GM19023 (cell line): ENCODE data around the gene CATSPERE.
A peak's percentile ranks its signal among the peaks of the same experiment; 100 is the strongest.
"Not testable (repeated sequence)": the region's sequence is repeated elsewhere in the genome, so short reads cannot be mapped to it uniquely, and the experiment has no call there.

Experiments used
- ATAC-seq: cut with Tn5 transposase; IDR thresholded peaks from one replicate; pipeline ENCODE4 v1.9.1; 2021; ENCODE audit warnings: mild to moderate bottlenecking, moderate library complexity; ENCODE audit not compliant: unreplicated experiment

CATSPERE gene

DNA sequence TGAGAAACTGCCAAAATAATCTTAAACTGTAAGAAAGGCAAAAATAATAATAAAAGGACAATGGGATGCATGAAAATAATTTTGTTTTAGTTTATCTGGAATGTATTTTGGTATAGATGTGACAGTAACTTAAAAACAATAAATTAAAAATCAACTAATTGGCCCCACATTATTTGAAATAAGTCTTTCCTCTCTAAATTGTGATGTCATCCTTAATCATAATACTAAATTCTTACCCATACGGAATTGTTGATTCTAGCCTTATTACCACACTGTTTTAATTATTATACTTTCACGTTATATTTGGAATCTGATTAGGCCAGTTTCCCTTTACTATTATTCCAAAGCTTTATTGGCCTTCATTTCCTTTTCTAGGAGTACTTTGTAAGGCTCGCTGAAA is 199.5 kb downstream of the CATSPERE start:
- ATAC-seq: no peak

DNA sequence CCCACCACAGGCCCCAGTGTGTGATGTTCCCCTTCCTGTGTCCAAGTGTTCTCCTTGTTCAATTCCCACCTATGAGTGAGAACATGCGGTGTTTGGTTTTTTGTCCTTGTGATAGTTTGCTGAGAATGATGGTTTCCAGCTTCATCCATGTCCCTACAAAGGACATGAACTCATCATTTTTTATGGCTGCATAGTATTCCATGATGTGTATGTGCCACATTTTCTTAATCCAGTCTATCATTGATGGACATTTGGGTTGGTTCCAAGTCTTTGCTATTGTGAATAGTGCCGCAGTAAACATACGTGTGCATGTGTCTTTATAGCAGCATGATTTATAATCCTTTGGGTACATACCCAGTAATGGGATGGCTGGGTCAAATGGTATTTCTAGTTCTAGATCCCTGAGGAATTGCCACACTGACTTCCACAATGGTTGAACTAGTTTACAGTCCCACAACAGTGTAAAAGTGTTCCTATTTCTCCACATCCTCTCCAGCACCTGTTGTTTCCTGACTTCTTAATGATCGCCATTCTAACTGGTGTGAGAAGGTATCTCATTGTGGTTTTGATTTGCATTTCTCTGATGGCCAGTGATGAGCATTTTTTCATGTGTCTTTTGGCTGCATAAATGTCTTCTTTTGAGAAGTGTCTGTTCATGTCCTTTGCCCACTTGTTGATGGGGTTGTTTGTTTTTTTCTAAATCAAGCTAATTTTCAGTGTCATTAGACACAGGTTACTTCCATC is 200.7 kb downstream of the CATSPERE start:
- not testable (repeated sequence) for ATAC-seq

DNA sequence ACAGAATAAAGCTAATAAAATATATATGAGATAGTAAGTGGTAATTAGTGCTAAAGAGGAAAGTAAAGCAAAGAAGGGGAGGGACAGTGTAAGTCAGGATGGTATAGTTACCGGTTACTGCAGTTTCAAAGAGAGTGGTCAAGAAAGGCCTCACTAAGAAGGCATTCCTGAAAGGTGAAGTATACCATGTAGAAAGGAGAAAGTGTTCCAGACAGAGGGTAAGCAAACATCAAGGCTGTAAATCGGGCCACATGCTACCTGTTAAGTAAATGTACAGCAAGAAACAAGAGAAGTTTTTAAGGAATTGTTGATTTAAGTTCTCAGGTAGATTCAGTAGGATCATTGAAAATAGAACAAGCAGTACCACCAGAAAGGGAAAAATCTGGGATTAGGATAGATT is 201.5 kb downstream of the CATSPERE start:
- ATAC-seq: no peak

DNA sequence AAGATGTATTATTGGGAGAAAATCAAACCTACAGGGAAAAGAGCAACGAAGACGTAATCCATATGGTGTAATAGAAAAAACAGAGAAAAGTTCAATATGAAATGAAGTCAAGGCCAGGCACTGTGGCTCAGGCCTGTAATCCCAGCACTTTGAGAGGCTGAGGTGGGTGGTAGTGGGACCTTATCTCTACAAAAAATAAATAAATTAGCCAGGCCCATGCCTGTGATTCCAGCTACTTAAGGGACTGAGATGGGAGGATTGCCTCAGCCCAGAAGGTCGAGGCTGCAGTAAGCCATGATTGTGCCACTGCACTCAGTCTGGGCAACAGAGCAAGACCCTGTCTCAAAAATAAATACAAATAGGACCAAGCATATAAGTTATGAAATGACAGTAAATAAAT is 203.3 kb downstream of the CATSPERE start:
- ATAC-seq: no peak

DNA sequence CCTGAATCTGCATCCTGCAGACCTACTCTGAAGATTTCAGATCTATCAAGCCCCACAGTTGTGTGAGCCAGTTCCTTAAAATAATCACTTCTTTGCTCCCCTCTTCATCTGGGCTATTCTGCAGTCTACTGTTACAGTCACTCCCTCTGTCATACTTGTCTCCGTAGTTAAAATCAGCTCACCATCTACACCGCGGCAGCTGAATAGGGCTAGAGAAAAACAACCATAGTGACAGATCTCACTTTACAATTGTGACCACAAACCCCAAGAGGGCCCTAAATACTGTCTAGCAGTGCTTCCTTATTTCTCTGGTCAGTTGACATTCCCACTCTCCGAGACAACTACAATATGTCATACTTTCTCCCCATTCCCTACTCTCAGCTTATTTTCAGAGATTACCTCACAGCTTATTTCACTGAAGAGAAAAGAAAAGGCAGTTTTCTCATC is 204.7 kb downstream of the CATSPERE start:
- peak; percentile 62 for ATAC-seq

DNA sequence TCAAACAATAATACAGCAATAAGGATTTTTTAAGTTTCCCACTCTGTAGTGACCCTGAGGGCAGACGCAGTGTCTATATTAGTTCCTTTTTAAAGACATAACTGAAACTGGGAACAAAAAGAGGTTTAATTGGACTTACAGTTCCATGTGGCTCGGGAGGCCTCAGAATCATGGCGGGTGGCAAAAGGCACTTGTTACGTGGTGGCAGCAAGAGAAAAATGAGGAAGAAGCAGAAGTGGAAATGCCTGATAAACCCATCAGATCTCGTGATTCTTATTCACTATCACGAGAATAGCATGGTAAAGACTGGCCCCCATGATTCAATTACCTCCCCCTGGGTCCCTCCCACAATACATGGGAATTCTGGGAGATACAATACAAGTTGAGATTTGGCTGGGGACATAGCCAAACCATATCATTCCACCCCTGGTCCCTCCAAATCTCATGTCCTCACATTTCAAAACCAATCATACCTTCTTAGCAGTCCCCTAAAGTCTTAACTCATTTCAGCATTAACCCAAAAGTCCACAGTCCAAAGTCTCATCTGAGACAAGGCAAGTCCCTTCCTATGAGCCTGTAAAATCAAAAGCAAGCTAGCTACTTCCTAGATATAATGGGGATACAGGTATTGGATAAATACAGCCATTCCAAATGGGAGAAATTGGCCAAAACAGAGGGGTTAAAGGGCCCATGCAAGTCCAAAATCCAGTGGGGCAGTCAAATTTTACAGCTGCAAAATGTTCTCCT is 205.8 kb downstream of the CATSPERE start:
- not testable (repeated sequence) for ATAC-seq

DNA sequence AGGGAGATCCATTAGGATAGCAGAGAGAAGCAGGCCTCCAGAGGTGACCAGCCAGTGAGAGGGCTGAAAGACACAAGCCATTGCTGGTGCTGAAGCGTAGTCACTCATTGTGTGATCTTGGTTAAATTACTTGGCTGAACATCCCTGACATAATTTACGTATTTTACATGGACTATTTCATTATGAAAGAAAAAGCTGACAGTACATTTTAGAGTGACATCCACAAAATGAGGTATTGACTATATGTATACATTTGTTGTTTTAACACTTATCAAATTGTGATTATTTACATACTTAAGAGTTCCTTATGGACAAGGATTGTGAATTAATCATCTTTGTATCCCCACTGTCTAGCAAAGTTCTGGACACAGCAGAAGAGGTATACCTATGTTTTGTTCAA is 206.7 kb downstream of the CATSPERE start:
- ATAC-seq: no peak

DNA sequence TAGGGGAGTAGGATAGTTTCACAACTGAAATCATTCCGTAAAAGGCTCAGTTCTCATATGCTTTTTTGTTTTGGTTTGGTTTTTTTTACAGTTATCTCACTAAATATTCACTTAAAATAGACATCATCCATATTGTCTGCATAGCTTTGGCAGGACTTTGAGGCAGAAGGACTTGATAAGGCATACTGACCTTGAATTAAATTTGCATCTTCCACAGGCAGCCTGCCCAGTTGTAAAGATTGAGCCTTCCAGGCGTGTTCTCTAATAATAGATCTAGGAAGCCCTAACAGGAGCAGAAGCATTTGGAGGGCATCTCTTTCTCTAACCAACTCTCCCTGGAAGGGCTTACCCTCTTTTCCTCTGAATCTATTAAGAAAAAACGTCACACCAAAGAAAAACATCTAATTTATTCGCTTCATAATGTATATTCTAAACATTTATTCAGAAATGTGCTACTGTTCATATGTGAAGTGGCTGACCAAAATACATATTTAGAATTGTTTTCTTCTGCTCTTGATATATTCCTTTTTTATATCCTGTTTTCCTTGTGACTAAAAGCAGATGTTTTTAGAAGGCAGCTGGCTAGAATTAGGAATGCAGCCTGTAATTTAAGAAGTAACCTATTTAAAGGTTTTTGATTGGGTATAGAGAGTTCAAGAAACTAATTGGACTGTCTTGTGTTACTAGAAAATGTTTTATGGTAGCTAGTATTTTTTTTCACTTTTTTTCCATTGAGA is 212.0 kb downstream of the CATSPERE start:
- ATAC-seq: no peak

DNA sequence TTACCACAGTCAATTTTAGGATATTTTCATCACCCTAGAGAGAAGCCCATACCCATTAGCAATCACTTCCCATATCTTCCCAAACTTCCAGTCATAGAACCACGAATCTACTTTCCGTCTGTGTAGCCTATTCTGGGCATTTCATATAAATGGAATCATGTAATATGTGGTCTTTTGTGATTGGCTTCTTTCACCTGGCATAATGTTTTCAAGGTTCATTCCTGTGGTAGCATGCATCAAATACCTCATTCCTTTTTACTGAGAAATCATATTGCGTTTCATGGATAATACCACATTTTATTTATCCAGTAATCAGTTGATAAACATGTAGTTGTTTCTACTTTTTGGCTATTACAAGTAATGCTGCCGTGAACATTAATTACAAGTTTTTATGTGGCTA is 213.4 kb downstream of the CATSPERE start:
- no peak for ATAC-seq

DNA sequence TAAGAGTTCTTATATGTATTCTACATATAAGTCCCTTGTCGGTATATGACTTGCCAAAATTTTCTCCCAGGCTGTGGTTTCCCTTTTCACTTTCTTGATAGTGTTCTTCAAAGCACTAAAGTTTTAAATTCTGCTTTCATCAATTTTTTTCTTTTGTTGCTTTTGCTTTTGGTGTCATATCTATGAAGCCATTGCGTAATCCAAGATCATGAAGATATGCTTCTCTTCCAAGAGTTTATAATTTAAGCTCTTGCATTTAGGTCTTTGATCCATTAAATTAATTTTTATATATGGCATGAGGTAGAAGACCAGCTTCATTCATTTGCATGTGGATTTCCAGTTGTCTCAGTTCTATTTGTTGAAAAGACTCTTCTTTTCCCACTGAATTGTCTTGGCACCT is 214.1 kb downstream of the CATSPERE start:
- ATAC-seq: no peak

DNA sequence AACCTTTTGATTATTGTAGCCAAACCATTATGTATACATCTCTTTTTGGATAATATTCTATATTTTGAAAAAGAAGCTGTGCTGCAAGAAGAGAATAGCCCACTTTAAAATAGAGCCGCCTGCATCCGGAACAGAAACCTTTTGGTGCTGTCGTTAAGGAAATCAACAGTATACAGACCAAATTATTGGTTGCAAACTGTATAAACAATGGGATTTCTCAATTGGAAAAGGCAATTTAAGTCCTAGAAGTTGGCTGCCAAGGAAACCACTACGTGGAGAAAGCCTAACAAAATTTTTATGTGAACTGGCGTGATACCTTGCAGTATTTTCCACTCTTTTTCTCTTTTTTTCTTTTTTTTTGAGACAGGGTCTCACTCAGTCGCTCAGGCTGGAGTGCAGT is 217.6 kb downstream of the CATSPERE start:
- no peak for ATAC-seq

DNA sequence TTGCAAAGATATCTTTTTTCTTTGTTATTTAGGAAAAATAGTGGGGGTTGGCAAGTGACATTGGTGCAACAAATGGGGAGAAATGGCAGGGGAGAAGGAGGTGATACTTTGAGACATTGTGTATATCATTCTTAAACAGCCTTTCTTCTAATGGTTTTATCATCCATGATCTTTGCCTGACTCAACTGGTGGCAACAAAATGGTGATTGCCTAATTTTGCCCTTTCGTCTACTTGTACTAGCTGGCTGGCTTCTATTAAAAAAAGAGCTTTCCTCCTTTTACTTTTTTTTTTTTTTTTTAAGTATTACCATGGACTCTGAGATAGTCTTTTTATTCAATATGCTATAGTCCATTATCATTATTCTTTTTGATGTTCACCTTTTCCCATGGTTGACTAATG is 219.6 kb downstream of the CATSPERE start:
- no peak for ATAC-seq

DNA sequence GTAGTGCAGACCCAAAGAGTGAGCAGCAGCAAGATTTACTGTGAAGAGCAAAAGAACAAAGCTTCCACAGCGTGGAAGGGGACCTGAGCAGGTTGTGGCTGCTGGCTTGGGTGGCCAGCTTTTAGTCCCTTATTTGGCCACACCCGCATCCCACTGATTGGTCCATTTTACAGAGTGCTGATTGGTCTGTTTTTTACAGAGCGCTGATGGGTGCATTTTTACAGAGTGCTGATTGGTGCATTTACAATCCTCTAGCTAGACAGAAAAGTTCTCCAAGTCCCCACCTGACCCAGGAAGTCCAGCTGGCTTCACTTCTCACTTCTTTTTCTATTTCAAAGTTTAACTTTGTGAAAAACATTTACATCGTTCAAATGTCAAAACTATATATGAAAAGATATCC is 221.0 kb downstream of the CATSPERE start:
- not testable (repeated sequence) for ATAC-seq
